A549 (cell line): ENCODE data around the gene GGNBP2. TPM values are rescaled to one million over a fixed set of nuclear protein-coding genes. Genes with fewer than 3 reads are reported as not detected.

ENCODE experiments used
- ATAC-seq, 2 experiments: fragments of 200-7000 bp in 1 of 2; fragments of >200 bp in 1 of 2; cut with Nextera tagmentation in 1 of 2; cut with Tn5 transposase in 1 of 2; 3 replicates each; pipeline versions ENCODE4 v1.8.0 to v1.9.1; 2018 to 2020; ENCODE audit warnings: mild to moderate bottlenecking in 1 of 2, moderate library complexity in 1 of 2
- CTCF ChIA-PET: fragments of 300-600 bp; sonication (Branson Sonifier 250); formaldehyde crosslinking; extraction: SDS; loops from one replicate; lab custom pipeline; 2021; ENCODE audit warnings: antibody characterized with exemption, inconsistent platforms; lab: Yijun Ruan, JAX
- POLR2A ChIA-PET: fragments of 350-600 bp; formaldehyde crosslinking; extraction: SDS; loops from one replicate; lab custom pipeline; 2021; ENCODE audit warnings: antibody characterized with exemption, inconsistent platforms; lab: Yijun Ruan, JAX
- DNase-seq, 2 experiments: peaks; one replicate each; pipeline versions ENCODE4 v3.0.0 to v3.0.0-alpha.2; 2011 to 2016; ENCODE audit warnings: low read depth in 1 of 2, low spot score in 1 of 2
- FAIRE-seq: peaks from 2 replicates; lab custom pipeline; 2011; peaks lifted over from hg19 to GRCh38; lab: Jason Lieb, UNC
- H3K27ac ChIP-seq, 2 experiments: fragments of >200 bp; sonication (Bioruptor Twin); formaldehyde crosslinking; 3 replicates each; pipeline ENCODE4 v1.5.1; 2016 to 2017
- H3K4me1 ChIP-seq: fragments of >200 bp; sonication (Bioruptor Twin); formaldehyde crosslinking; 3 replicates; pipeline ENCODE4 v1.6.1; 2016
- H3K4me2 ChIP-seq: fragments of >200 bp; sonication (Bioruptor Twin); formaldehyde crosslinking; 3 replicates; pipeline ENCODE4 v1.6.1; 2016
- H3K4me3 ChIP-seq: fragments of >200 bp; sonication (Bioruptor Twin); formaldehyde crosslinking; 3 replicates; pipeline ENCODE4 v1.5.1; 2016
- H3K9me3 ChIP-seq: fragments of >200 bp; sonication (Bioruptor Twin); formaldehyde crosslinking; 3 replicates; pipeline ENCODE4 v1.6.1; 2016
- BHLHE40 ChIP-seq: IDR thresholded peaks from 2 replicates; pipeline ENCODE4 v1.6.1; 2012; ENCODE audit warnings: low read depth, low read length, inconsistent platforms
- CBX8 ChIP-seq: fragments of 200-600 bp; sonication (generic); IDR thresholded peaks from 2 replicates; pipeline ENCODE4 v1.6.1; 2016
- CEBPB ChIP-seq, 2 experiments: fragments of >200 bp in 1 of 2; sonication (Bioruptor Twin) in 1 of 2; formaldehyde crosslinking in 1 of 2; IDR thresholded peaks; 2 replicates each; pipeline ENCODE4 v1.6.1; 2012 to 2016
- EHF ChIP-seq: fragments of 250-450 bp; sonication (Bioruptor Pico); IDR thresholded peaks from 2 replicates; pipeline ENCODE4 v1.5.0; 2020; ENCODE audit warnings: mild to moderate bottlenecking
- ELK1 ChIP-seq: fragments of 150-350 bp; IDR thresholded peaks from 2 replicates; pipeline ENCODE4 v1.6.1; 2014; ENCODE audit warnings: low read depth, mild to moderate bottlenecking, low read length
- HEYL ChIP-seq: fragments of 250-450 bp; sonication (Bioruptor Pico); IDR thresholded peaks from 2 replicates; pipeline ENCODE4 v1.8.0; 2021; ENCODE audit warnings: mild to moderate bottlenecking, moderate library complexity
- HMGXB4 ChIP-seq: fragments of 250-450 bp; sonication (Bioruptor Pico); IDR thresholded peaks from 2 replicates; pipeline ENCODE4 v1.5.0; 2021; ENCODE audit warnings: mild to moderate bottlenecking, moderate library complexity, borderline replicate concordance
- HOXB13 ChIP-seq: fragments of 250-450 bp; sonication (Bioruptor Pico); IDR thresholded peaks from 2 replicates; pipeline ENCODE4 v1.5.0; 2020; ENCODE audit warnings: low read depth, mild to moderate bottlenecking, moderate library complexity
- HOXB5 ChIP-seq: fragments of 250-450 bp; sonication (Bioruptor Pico); IDR thresholded peaks from 2 replicates; pipeline ENCODE4 v1.5.0; 2020; ENCODE audit warnings: mild to moderate bottlenecking, moderate library complexity
- KDM1A ChIP-seq: fragments of 200-600 bp; sonication (generic); IDR thresholded peaks from 2 replicates; pipeline ENCODE4 v1.6.1; 2016; ENCODE audit warnings: low read depth, mild to moderate bottlenecking
- KDM5A ChIP-seq: fragments of 200-600 bp; sonication (generic); IDR thresholded peaks from 2 replicates; pipeline ENCODE4 v1.6.1; 2016; ENCODE audit warnings: antibody characterized with exemption, mild to moderate bottlenecking
- MAX ChIP-seq: IDR thresholded peaks from 2 replicates; pipeline ENCODE4 v1.6.1; 2012
- NFE2L2 ChIP-seq: fragments of 150-350 bp; conservative IDR thresholded peaks from 2 replicates; pipeline ENCODE4 v1.6.1; 2014; ENCODE audit warnings: low read length
- PHF8 ChIP-seq: fragments of 200-600 bp; sonication (generic); IDR thresholded peaks from 2 replicates; pipeline ENCODE4 v1.6.1; 2016; ENCODE audit warnings: low read depth, mild to moderate bottlenecking, antibody characterized with exemption, moderate library complexity, borderline replicate concordance
- POLR2AphosphoS2 ChIP-seq: conservative IDR thresholded peaks from 2 replicates; pipeline ENCODE4 v1.6.1; 2012; ENCODE audit warnings: low read length, improper control_type of control experiment, inconsistent platforms
- REST ChIP-seq: fragments of 200-600 bp; sonication (generic); IDR thresholded peaks from 2 replicates; pipeline ENCODE4 v1.6.1; 2016; ENCODE audit warnings: antibody characterized with exemption, mild to moderate bottlenecking, moderate library complexity
- RNF2 ChIP-seq: fragments of 200-600 bp; sonication (generic); IDR thresholded peaks from 2 replicates; pipeline ENCODE4 v1.6.1; 2016; ENCODE audit warnings: low read depth, mild to moderate bottlenecking, antibody characterized with exemption, moderate library complexity, borderline replicate concordance
- TP53 ChIP-seq: fragments of 250-450 bp; sonication (Bioruptor Pico); IDR thresholded peaks from 2 replicates; pipeline ENCODE4 v1.5.0; 2021; ENCODE audit warnings: mild to moderate bottlenecking, moderate library complexity
- ZFP36 ChIP-seq: fragments of 450-650 bp; IDR thresholded peaks from 2 replicates; pipeline ENCODE4 v1.6.1; 2014; ENCODE audit warnings: borderline replicate concordance; ENCODE audit not compliant: partially characterized antibody
- ZSCAN20 ChIP-seq: fragments of 250-450 bp; sonication (Bioruptor Pico); IDR thresholded peaks from 2 replicates; pipeline ENCODE4 v1.8.0; 2022; ENCODE audit warnings: mild to moderate bottlenecking, moderate library complexity
- WGBS: methylation state at CpG from one replicate; pipeline ENCODE4 v1.1.6; 2017; ENCODE audit errors: missing lambda C conversion rate; 5-methylcytosine and 5-hydroxymethylcytosine counted together
- polyA plus RNA-seq, 4 experiments: library from polyadenylated mRNA; depleted of rRNA in 3 of 4; stranded (reverse); fragments of >200 nt; fragmentation: RNase III in 1 of 4; extraction: RNeasy Plus Mini Kit Qiagen cat#74134 plus additional on column Dnase treatment in 1 of 4; gene quantifications; 2 replicates in 3 of 4; 3 replicates in 1 of 4; pipeline ENCODE4 v1.2.3, GENCODE V29; 2011 to 2017
- TF ChIP-seq, protein P1 (sequence below): IDR thresholded peaks from 2 replicates; pipeline ENCODE4 v1.6.1; 2012

GGNBP2 gene
- polyA plus RNA-seq, 2 of the 4 experiments (the other 2 are of a cell fraction), result 83.7 to 144 TPM

DNA sequence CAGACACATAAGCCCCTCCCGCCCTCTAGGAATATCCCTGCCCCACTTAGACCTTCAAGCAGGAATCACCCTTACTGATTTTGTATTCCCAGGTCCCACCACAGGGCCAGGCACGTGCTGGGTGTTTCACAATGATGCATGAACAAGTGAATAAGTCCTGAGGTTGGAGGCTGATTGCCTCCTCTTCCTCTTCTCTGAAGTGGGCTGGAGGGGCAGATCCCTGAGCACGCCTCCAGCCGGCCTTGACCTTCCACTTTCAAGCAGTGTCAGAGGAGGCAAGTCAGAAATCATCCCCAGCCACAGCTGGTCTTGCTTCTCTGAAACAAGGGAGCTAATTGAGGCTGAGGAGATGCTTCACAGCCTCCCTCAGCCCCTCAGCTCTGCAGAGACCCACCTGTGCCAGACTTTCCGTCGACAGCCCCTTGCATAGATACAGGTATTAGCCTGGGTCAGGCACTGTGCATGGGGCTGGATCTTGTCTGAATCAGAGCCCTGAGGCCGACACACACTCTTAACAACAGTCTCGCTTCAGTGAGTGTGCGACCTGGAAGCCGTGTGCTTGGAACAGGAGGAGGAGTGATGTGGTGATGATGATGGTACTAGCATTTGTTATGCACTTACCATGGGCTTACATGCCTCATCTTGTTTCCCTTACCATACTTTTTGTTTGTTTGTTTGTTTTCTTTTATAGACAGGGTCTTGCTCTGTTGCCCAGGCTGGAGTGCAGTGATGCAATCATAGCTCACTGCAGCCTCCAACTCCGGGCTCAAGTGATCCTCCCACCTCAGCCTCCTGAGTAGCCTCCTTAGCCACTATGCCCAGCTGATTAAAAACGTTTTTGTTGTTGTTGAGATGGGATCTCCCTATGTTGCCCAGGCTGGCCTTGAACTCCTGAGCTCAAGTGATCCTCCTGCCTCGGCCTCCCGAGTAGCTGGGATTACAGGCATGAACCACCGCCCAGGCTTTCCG is 71.6 kb downstream of the GGNBP2 start:
- WGBS, result 72% methylated on average over 16 of the region's 16 CpGs
- CTCF ChIA-PET, result interaction anchor here (1.0 to 12.4 kb wide), 7 partner anchors 9 to 558 kb away, joined by 3 to 112 read pairs (median 4); partner anchors contain the start of gene MRM1

DNA sequence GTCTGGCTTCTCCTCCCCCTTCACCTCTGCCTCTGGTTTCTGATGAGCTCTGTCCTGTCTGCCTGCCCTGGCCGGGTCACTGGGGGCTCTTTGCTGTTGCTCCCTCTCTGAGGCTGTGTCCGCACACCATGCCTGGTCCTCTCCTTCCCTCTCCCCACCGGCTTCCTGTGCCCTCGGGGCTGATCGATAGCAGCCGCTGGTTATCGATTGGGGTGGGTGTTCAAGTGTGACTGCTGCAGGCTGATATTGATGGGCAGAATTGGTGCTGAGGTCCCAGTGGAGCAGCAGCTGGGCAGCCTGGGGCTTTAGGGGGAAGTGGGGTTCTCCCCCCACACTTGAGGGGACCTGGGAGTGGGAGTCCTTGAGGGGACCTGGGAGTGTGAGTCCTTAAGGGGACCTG is 73.1 kb downstream of the GGNBP2 start:
- Histone ChIP-seq H3K4me1 (no peaks in the 10 kb centered on the region), H3K27ac (no peak overlapping the region), H3K9me3 (no peaks in the 10 kb centered on the region), H3K4me3 (no peak overlapping the region), H3K4me2 (no peak overlapping the region)
- DNase-seq, result no peak
- ChIA-PET CTCF (interaction anchor here (1.3 to 12.4 kb wide), 4 partner anchors 10 to 430 kb away, joined by 3 to 112 read pairs (median 63); partner anchors contain the start of gene MRM1), POLR2A (no interaction called here)
- ATAC-seq, result no peak
- WGBS, result 58% methylated on average over 7 of the region's 7 CpGs
- FAIRE-seq, result no peak
- TF ChIP-seq ZSCAN20 (CRISPR knock-in tag) (no peak), HOXB5 (CRISPR knock-in tag) (no peak), POLR2AphosphoS2 (no peak), HMGXB4 (CRISPR knock-in tag) (no peak), HEYL (CRISPR knock-in tag) (no peak), KDM5A (no peak), RNF2 (no peak), PHF8 (no peak), ELK1 (no peak), KDM1A (no peak), ZFP36 (no peak), EHF (CRISPR knock-in tag) (no peak), NFE2L2 (no peak), TP53 (CRISPR knock-in tag) (no peak), HOXB13 (CRISPR knock-in tag) (no peak), BHLHE40 (no peak), MAX (no peak), REST (no peak)
- TF ChIP-seq, protein P1, sequence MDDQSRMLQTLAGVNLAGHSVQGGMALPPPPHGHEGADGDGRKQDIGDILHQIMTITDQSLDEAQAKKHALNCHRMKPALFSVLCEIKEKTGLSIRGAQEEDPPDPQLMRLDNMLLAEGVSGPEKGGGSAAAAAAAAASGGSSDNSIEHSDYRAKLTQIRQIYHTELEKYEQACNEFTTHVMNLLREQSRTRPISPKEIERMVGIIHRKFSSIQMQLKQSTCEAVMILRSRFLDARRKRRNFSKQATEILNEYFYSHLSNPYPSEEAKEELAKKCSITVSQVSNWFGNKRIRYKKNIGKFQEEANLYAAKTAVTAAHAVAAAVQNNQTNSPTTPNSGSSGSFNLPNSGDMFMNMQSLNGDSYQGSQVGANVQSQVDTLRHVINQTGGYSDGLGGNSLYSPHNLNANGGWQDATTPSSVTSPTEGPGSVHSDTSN, result no peak

More for the DNA sequence above, 71.6 kb downstream of the GGNBP2 start:
- no peak for FAIRE-seq
- no peak for TF ChIP-seq CBX8
- peak in 1 of 2 experiments; percentile 19; a peak in 1 of 4 replicates for TF ChIP-seq CEBPB (IDR thresholded peaks at IDR 0.05)
- Histone ChIP-seq H3K4me3 (no peak overlapping the region), H3K9me3 (no peaks in the 10 kb centered on the region), H3K4me1 (peaks cover 7% of the 10 kb centered on the region), H3K4me2 (no peak overlapping the region), H3K27ac (no peak overlapping the region)
- DNase-seq, result no peak
- ATAC-seq, result no peak
- POLR2A ChIA-PET, result no interaction called here
